Esophagus muscularis mucosa (tissue), 4 donors: ENCODE measurements around the gene ZNF793. TPM values are rescaled to one million over a fixed set of nuclear protein-coding genes. Genes with fewer than 3 reads are reported as not detected.

Experiments used
- total RNA-seq, 4 donors: library from RNA; depleted of rRNA; stranded (reverse); fragments of >200 nt; gene quantifications; one replicate each; pipeline versions ENCODE4 v1.1.0 to v1.2.1, GENCODE V29; 2016

ZNF793 gene
- total RNA-seq, 4 donors from 2014 or later = 3.0 to 7.1 (median 5.3) TPM

Other genes with a start within 250 kb of the ZNF793 start
- gene ZNF527, start 135.8 kb upstream of the ZNF793 start, total RNA-seq = 1 to 10 TPM; 4.5 to 8.8 (median 5.5) TPM
- 10 to 100 TPM in 1 of 4 donors, 1 to 10 TPM in 3; 5.6 to 11.6 (median 7.7) TPM for gene ZNF569, start 39.5 kb upstream of the ZNF793 start, total RNA-seq
- 10 to 100 TPM in 1 of 4 donors, 1 to 10 TPM in 3; 7.8 to 10.9 (median 8.9) TPM for gene ZNF570, start 37.6 kb upstream of the ZNF793 start, total RNA-seq
- 1 to 10 TPM; 2.8 to 4.7 (median 4.3) TPM for gene ZNF571, start 87.9 kb downstream of the ZNF793 start, total RNA-seq
- 1 to 10 TPM; 1.6 to 5.4 (median 2.5) TPM for gene ZNF540, start 87.9 kb downstream of the ZNF793 start, total RNA-seq
- 10 to 100 TPM; 10.1 to 24.5 (median 18.4) TPM for gene ZFP30, start 148.5 kb downstream of the ZNF793 start, total RNA-seq
- 1 to 10 TPM; 2.3 to 8.8 (median 6.7) TPM for gene ZNF607, start 212.8 kb downstream of the ZNF793 start, total RNA-seq